ENCODE measurements around the gene METTL8.

The METTL8 gene

DNA sequence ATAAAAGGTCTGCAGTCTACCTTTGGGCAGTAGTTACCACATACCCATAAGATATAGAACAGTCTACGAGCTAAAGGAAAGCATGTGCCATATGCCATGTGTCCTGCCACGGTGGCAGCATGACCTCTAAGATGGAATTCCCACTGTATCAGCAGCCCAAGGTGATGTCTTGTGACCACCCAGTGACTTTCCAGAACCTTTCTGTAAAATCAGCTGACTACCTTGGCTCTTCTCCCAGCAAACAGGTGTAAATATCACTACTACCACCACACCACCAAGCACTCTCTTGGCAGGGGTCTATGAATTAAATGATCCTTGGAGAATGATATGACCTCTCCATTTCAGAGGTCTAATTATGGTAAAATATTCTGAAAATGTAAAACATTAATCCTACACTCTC, 99.6 kb downstream of the METTL8 start:
- H3K27ac ChIP-seq (ENCODE audit: low read depth, low read length), result no peak overlapping the region
- no peak overlapping the region for H3K4me3 ChIP-seq (ENCODE audit: low read depth in 1 of 2, low read length in 2 of 2)
- no peaks in the 10 kb centered on the region for H3K4me1 ChIP-seq (ENCODE audit: insufficient read depth, low read length)
- H3K27me3 ChIP-seq (ENCODE audit: control insufficient read depth in 1 of 2, insufficient read depth in 2 of 2, low read length in 2 of 2), result no peaks in the 10 kb centered on the region
- no peaks in the 10 kb centered on the region for H3K36me3 ChIP-seq (ENCODE audit: insufficient read depth, low read length)
- no peak overlapping the region for H3K9ac ChIP-seq (ENCODE audit: low read length)
- no peaks in the 10 kb centered on the region for H3K9me3 ChIP-seq (ENCODE audit: low read length)

GRCh38 chr2:171330155-171330956, 103.4 kb downstream of the METTL8 start:
- H3K27ac ChIP-seq (ENCODE audit: low read depth, low read length), result no peak overlapping the region
- H3K36me3 ChIP-seq (ENCODE audit: insufficient read depth, low read length), result no peaks in the 10 kb centered on the region
- H3K4me3 ChIP-seq (ENCODE audit: low read depth in 1 of 2, low read length in 2 of 2), result no peak overlapping the region
- H3K9me3 ChIP-seq (ENCODE audit: low read length), result no peaks in the 10 kb centered on the region
- no peaks in the 10 kb centered on the region for H3K27me3 ChIP-seq (ENCODE audit: control insufficient read depth in 1 of 2, insufficient read depth in 2 of 2, low read length in 2 of 2)
- no peak overlapping the region for H3K9ac ChIP-seq (ENCODE audit: low read length)
- H3K4me1 ChIP-seq (ENCODE audit: insufficient read depth, low read length), result peaks cover 8% of the 10 kb centered on the region

DNA sequence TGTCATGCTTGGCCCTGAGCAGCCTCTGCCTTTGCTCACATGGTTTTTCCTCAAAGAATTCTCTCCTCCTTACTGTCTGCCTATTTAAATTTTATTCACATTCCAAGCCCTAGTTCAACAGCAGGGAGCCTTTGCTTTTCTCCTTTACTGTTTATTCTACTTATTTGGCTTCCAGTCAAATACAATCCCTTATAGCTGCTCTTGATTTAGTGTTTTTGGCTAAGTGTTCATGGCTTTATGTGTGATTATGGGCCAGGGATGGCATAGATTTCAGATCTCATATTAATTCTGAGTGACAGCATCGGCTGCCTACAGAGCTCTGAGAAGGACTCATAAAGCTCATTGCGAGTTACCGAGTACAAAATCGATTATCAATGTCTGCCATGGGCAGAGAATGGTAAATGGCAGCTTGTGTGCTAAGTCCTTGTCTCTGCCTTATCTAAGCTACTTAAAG, 106.7 kb downstream of the METTL8 start:
- Histone ChIP-seq H3K9ac (ENCODE audit: low read length) (no peak overlapping the region), H3K27ac (ENCODE audit: low read depth, low read length) (no peak overlapping the region), H3K4me3 (ENCODE audit: low read depth in 1 of 2, low read length in 2 of 2) (no peak overlapping the region), H3K9me3 (ENCODE audit: low read length) (no peaks in the 10 kb centered on the region), H3K27me3 (ENCODE audit: control insufficient read depth in 1 of 2, insufficient read depth in 2 of 2, low read length in 2 of 2) (no peaks in the 10 kb centered on the region), H3K4me1 (ENCODE audit: insufficient read depth, low read length) (peaks cover 8% of the 10 kb centered on the region), H3K36me3 (ENCODE audit: insufficient read depth, low read length) (no peaks in the 10 kb centered on the region)

- H3K9me3 ChIP-seq (ENCODE audit: low read length), result no peaks in the 10 kb centered on the region
- H3K27ac ChIP-seq (ENCODE audit: low read depth, low read length), result no peak overlapping the region
- no peak overlapping the region for H3K9ac ChIP-seq (ENCODE audit: low read length)
- no peaks in the 10 kb centered on the region for H3K36me3 ChIP-seq (ENCODE audit: insufficient read depth, low read length)
- no peaks in the 10 kb centered on the region for H3K27me3 ChIP-seq (ENCODE audit: control insufficient read depth in 1 of 2, insufficient read depth in 2 of 2, low read length in 2 of 2)
- H3K4me1 ChIP-seq (ENCODE audit: insufficient read depth, low read length), result peaks cover 8% of the 10 kb centered on the region
- H3K4me3 ChIP-seq (ENCODE audit: low read depth in 1 of 2, low read length in 2 of 2), result no peak overlapping the region
Observed at GRCh38 chr2:171325886-171326585, 107.8 kb downstream of the METTL8 start.

DNA sequence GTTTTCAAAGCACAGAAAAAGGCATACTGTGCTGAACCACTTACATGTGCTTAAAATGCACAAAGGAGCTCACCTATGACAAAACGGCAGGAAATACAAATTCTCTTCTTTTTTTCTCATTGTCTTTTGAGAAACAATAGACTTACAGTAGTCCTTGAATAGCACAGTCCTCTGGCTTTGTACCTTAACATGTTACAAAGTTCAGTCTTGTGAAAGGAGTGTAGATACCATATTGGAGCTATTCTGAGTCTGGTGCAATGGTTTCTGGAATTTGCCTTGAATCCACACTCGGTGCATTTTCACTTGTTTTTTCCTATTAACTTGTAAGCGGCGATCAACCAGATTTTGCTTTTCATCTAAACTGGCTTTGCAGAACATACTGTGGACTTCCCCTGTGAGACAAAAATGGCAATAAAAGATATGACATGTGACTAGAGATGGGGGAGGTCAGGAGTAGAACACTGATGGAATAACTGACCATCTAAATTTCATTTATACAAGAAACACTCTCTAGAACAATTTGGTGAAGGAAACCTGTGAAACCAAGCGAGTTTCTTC, 109.7 kb downstream of the METTL8 start:
- no peaks in the 10 kb centered on the region for H3K27me3 ChIP-seq (ENCODE audit: control insufficient read depth in 1 of 2, insufficient read depth in 2 of 2, low read length in 2 of 2)
- H3K36me3 ChIP-seq (ENCODE audit: insufficient read depth, low read length), result no peaks in the 10 kb centered on the region
- H3K4me3 ChIP-seq (ENCODE audit: low read depth in 1 of 2, low read length in 2 of 2), result no peak overlapping the region
- H3K4me1 ChIP-seq (ENCODE audit: insufficient read depth, low read length), result peaks cover 14% of the 10 kb centered on the region
- no peaks in the 10 kb centered on the region for H3K9me3 ChIP-seq (ENCODE audit: low read length)
- H3K9ac ChIP-seq (ENCODE audit: low read length), result no peak overlapping the region
- no peak overlapping the region for H3K27ac ChIP-seq (ENCODE audit: low read depth, low read length)

GRCh38 chr2:171322928-171323327, 110.9 kb downstream of the METTL8 start:
- H3K27me3 ChIP-seq (ENCODE audit: control insufficient read depth in 1 of 2, insufficient read depth in 2 of 2, low read length in 2 of 2), result no peaks in the 10 kb centered on the region
- H3K9ac ChIP-seq (ENCODE audit: low read length), result no peak overlapping the region
- H3K9me3 ChIP-seq (ENCODE audit: low read length), result no peaks in the 10 kb centered on the region
- H3K27ac ChIP-seq (ENCODE audit: low read depth, low read length), result no peak overlapping the region
- peaks cover 25% of the 10 kb centered on the region for H3K4me1 ChIP-seq (ENCODE audit: insufficient read depth, low read length)
- no peak overlapping the region for H3K4me3 ChIP-seq (ENCODE audit: low read depth in 1 of 2, low read length in 2 of 2)
- no peaks in the 10 kb centered on the region for H3K36me3 ChIP-seq (ENCODE audit: insufficient read depth, low read length)

- H3K36me3 ChIP-seq (ENCODE audit: insufficient read depth, low read length), result no peaks in the 10 kb centered on the region
- no peak overlapping the region for H3K27ac ChIP-seq (ENCODE audit: low read depth, low read length)
- no peaks in the 10 kb centered on the region for H3K9me3 ChIP-seq (ENCODE audit: low read length)
- no peaks in the 10 kb centered on the region for H3K27me3 ChIP-seq (ENCODE audit: control insufficient read depth in 1 of 2, insufficient read depth in 2 of 2, low read length in 2 of 2)
- peaks cover 32% of the 10 kb centered on the region for H3K4me1 ChIP-seq (ENCODE audit: insufficient read depth, low read length)
- no peak overlapping the region for H3K9ac ChIP-seq (ENCODE audit: low read length)
- no peak overlapping the region for H3K4me3 ChIP-seq (ENCODE audit: low read depth in 1 of 2, low read length in 2 of 2)
Observed at GRCh38 chr2:171320731-171321130, 113.1 kb downstream of the METTL8 start.

DNA sequence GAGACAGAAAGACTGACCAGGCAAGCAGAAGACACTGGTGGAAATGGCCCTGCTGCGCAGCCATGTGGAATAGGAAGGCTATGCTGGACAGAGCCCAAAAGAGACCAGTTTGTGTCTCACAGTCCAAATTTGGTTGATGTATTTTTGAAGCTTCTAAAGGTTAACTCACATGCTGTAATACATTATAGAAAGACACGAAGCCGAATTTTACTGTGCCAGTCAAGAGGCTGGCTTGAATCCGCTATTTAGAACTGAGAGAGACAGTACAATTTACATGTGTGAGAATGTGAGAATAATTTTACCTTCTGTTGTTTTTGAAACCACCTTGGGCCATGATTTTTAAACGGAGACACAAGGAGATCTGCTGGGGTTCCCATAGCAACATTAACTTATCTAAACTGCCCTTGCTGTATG, 113.6 kb downstream of the METTL8 start:
- Histone ChIP-seq H3K27me3 (ENCODE audit: control insufficient read depth in 1 of 2, insufficient read depth in 2 of 2, low read length in 2 of 2) (no peaks in the 10 kb centered on the region), H3K27ac (ENCODE audit: low read depth, low read length) (no peak overlapping the region), H3K4me3 (ENCODE audit: low read depth in 1 of 2, low read length in 2 of 2) (no peak overlapping the region), H3K9ac (ENCODE audit: low read length) (no peak overlapping the region), H3K36me3 (ENCODE audit: insufficient read depth, low read length) (no peaks in the 10 kb centered on the region), H3K4me1 (ENCODE audit: insufficient read depth, low read length) (peaks cover 33% of the 10 kb centered on the region), H3K9me3 (ENCODE audit: low read length) (no peaks in the 10 kb centered on the region)

GRCh38 chr2:171319164-171319810, 114.5 kb downstream of the METTL8 start:
- no peaks in the 10 kb centered on the region for H3K9me3 ChIP-seq (ENCODE audit: low read length)
- peaks cover 33% of the 10 kb centered on the region for H3K4me1 ChIP-seq (ENCODE audit: insufficient read depth, low read length)
- no peak overlapping the region for H3K4me3 ChIP-seq (ENCODE audit: low read depth in 1 of 2, low read length in 2 of 2)
- H3K9ac ChIP-seq (ENCODE audit: low read length), result no peak overlapping the region
- no peaks in the 10 kb centered on the region for H3K27me3 ChIP-seq (ENCODE audit: control insufficient read depth in 1 of 2, insufficient read depth in 2 of 2, low read length in 2 of 2)
- H3K36me3 ChIP-seq (ENCODE audit: insufficient read depth, low read length), result no peaks in the 10 kb centered on the region
- no peak overlapping the region for H3K27ac ChIP-seq (ENCODE audit: low read depth, low read length)

- Histone ChIP-seq H3K27me3 (ENCODE audit: control insufficient read depth in 1 of 2, insufficient read depth in 2 of 2, low read length in 2 of 2) (no peaks in the 10 kb centered on the region), H3K36me3 (ENCODE audit: insufficient read depth, low read length) (no peaks in the 10 kb centered on the region), H3K4me1 (ENCODE audit: insufficient read depth, low read length) (peaks cover 33% of the 10 kb centered on the region), H3K9me3 (ENCODE audit: low read length) (no peaks in the 10 kb centered on the region), H3K9ac (ENCODE audit: low read length) (no peak overlapping the region), H3K4me3 (ENCODE audit: low read depth in 1 of 2, low read length in 2 of 2) (peak overlapping the region in 1 of 2 donors; percentile 2), H3K27ac (ENCODE audit: low read depth, low read length) (peak overlapping the region; percentile 8)
Observed at GRCh38 chr2:171318463-171318934, 115.3 kb downstream of the METTL8 start.

- Histone ChIP-seq H3K4me1 (ENCODE audit: insufficient read depth, low read length) (peaks cover 33% of the 10 kb centered on the region), H3K4me3 (ENCODE audit: low read depth in 1 of 2, low read length in 2 of 2) (no peak overlapping the region), H3K27ac (ENCODE audit: low read depth, low read length) (no peak overlapping the region), H3K9me3 (ENCODE audit: low read length) (no peaks in the 10 kb centered on the region), H3K9ac (ENCODE audit: low read length) (no peak overlapping the region), H3K36me3 (ENCODE audit: insufficient read depth, low read length) (no peaks in the 10 kb centered on the region), H3K27me3 (ENCODE audit: control insufficient read depth in 1 of 2, insufficient read depth in 2 of 2, low read length in 2 of 2) (no peaks in the 10 kb centered on the region)
Observed at GRCh38 chr2:171317492-171318125, 116.2 kb downstream of the METTL8 start.
